K562 (cell line): Measurements from ENCODE around the gene UGT1A9. TPM values are rescaled to one million over a fixed set of nuclear protein-coding genes. Genes with fewer than 3 reads are reported as not detected.

ENCODE experiments used
- ATAC-seq: fragments of 200-7000 bp; cut with Tn5 transposase; 3 replicates; pipeline ENCODE4 v1.9.1; 2020; ENCODE audit warnings: moderate library complexity
- BruUV-seq: library from RNA; stranded (reverse); fragments of 400-500 nt; replicated peaks from 2 replicates; lab custom pipeline; 2021; lab: Mats Ljungman, UMichigan
- CTCF ChIA-PET: fragments of 300-600 bp; formaldehyde crosslinking; extraction: SDS; loops from one replicate; lab custom pipeline; 2021; ENCODE audit warnings: low intra/inter-chr PET ratio; lab: Yijun Ruan, JAX
- POLR2A ChIA-PET: fragments of 300-600, 350-650 bp; sonication (Branson Sonifier 250); formaldehyde crosslinking; extraction: SDS; loops from one replicate; lab custom pipeline; 2021; ENCODE audit warnings: antibody characterized with exemption, inconsistent platforms; lab: Yijun Ruan, JAX
- DNase-seq, 4 experiments: peaks; one replicate each; pipeline versions ENCODE4 v3.0.0 to v3.0.0-alpha.2; 2011 to 2018; ENCODE audit warnings: low spot score in 3 of 4, mixed read lengths in 3 of 4; ENCODE audit errors: extremely low read depth in 1 of 4
- FAIRE-seq: peaks from 2 replicates; lab custom pipeline; 2011; peaks lifted over from hg19 to GRCh38; lab: Jason Lieb, UNC
- H2AFZ ChIP-seq: 2 replicates; pipeline ENCODE4 v1.6.0; 2011; ENCODE audit warnings: low read depth, low read length, control low read depth, inconsistent platforms
- H3K27ac ChIP-seq: fragments of 200-600 bp; 3 replicates; pipeline ENCODE4 v1.8.0; 2011; ENCODE audit warnings: low read depth, mild to moderate bottlenecking, control low read depth, inconsistent platforms, low read length, moderate library complexity, mixed read lengths; ENCODE audit errors: extremely low read depth
- H3K27me3 ChIP-seq, 2 experiments: fragments of 300-600 bp in 1 of 2; 2 replicates in 1 of 2; 3 replicates in 1 of 2; pipeline versions ENCODE4 v1.6.0 to v1.8.0; 2011; ENCODE audit warnings: inconsistent platforms in 2 of 2, low read length in 2 of 2, mild to moderate bottlenecking in 1 of 2, mixed read lengths in 1 of 2, moderate library complexity in 1 of 2; ENCODE audit not compliant: control insufficient read depth in 2 of 2, insufficient read depth in 2 of 2
- H3K36me3 ChIP-seq: fragments of 300-600 bp; 3 replicates; pipeline ENCODE4 v1.8.0; 2011; ENCODE audit warnings: mild to moderate bottlenecking, low read length, inconsistent platforms; ENCODE audit not compliant: control insufficient read depth, insufficient read depth
- H3K4me1 ChIP-seq, 2 experiments: fragments of 200-600 bp in 1 of 2; replicated peaks in 1 of 2; 2 replicates in 1 of 2; 3 replicates in 1 of 2; pipeline versions ENCODE4 v1.5.1 to v1.8.0; 2011; ENCODE audit warnings: inconsistent platforms in 2 of 2, low read length in 2 of 2, mild to moderate bottlenecking in 1 of 2, mixed read lengths in 1 of 2, moderate library complexity in 1 of 2; ENCODE audit not compliant: control insufficient read depth in 2 of 2, insufficient read depth in 2 of 2
- H3K4me2 ChIP-seq: 2 replicates; pipeline ENCODE4 v1.6.1; 2011; ENCODE audit warnings: low read length, control low read depth, inconsistent platforms, mixed read lengths; ENCODE audit not compliant: insufficient read depth
- H3K4me3 ChIP-seq: fragments of 200-600 bp; sonication (generic), shearing (Covaris generic); 2 replicates; pipeline ENCODE4 v1.5.1; 2016; ENCODE audit warnings: control low read depth, inconsistent platforms
- H3K79me2 ChIP-seq: fragments of 200-600 bp; 3 replicates; pipeline ENCODE4 v1.8.0; 2011; ENCODE audit warnings: low read length, inconsistent platforms; ENCODE audit not compliant: control insufficient read depth, insufficient read depth
- H3K9ac ChIP-seq, 2 experiments: 2 replicates each; pipeline versions ENCODE4 v1.6.0 to v1.6.1; 2011; ENCODE audit warnings: low read depth in 2 of 2, low read length in 2 of 2, control low read depth in 1 of 2, inconsistent platforms in 1 of 2, mild to moderate bottlenecking in 1 of 2, mixed read lengths in 1 of 2; ENCODE audit not compliant: insufficient read depth in 1 of 2
- H3K9me1 ChIP-seq: one replicate; pipeline ENCODE4 v1.6.0; 2011; ENCODE audit warnings: inconsistent platforms, mild to moderate bottlenecking, low read length, moderate library complexity; ENCODE audit not compliant: control insufficient read depth, insufficient read depth
- H3K9me3 ChIP-seq: replicated peaks from 2 replicates; pipeline ENCODE4 v1.5.1; 2011; ENCODE audit warnings: low read depth, low read length, inconsistent platforms; ENCODE audit not compliant: control insufficient read depth, insufficient read depth
- H4K20me1 ChIP-seq: replicated peaks from 2 replicates; pipeline ENCODE4 v1.6.1; 2011; ENCODE audit warnings: low read length, inconsistent platforms, mixed read lengths; ENCODE audit not compliant: control insufficient read depth, insufficient read depth
- ARHGAP35 ChIP-seq: fragments of 450-650 bp; IDR thresholded peaks from 2 replicates; pipeline ENCODE4 v1.6.1; 2018; ENCODE audit not compliant: partially characterized antibody
- BACH1 ChIP-seq: fragments of 200-800 bp; sonication (Bioruptor generic); IDR thresholded peaks from 2 replicates; pipeline ENCODE4 v1.6.1; 2016; ENCODE audit warnings: missing genetic modification characterization, missing compliant biosample characterization
- CREB5 ChIP-seq: fragments of 250-450 bp; sonication (Bioruptor Pico); IDR thresholded peaks from 2 replicates; pipeline ENCODE4 v1.5.0; 2020; ENCODE audit warnings: mild to moderate bottlenecking
- KDM1A ChIP-seq, 2 experiments: fragments of 450-650 bp; IDR thresholded peaks; 2 replicates each; pipeline ENCODE4 v1.6.1; 2016; ENCODE audit warnings: mild to moderate bottlenecking in 2 of 2
- MAX ChIP-seq: sonication (generic); formaldehyde crosslinking; IDR thresholded peaks from 2 replicates; pipeline ENCODE4 v1.9.0; 2022; ENCODE audit warnings: mild to moderate bottlenecking, missing genetic modification reagents
- MCM2 ChIP-seq: fragments of 450-650 bp; IDR thresholded peaks from 2 replicates; pipeline ENCODE4 v1.6.1; 2017; ENCODE audit warnings: low read depth, mild to moderate bottlenecking
- PCBP1 ChIP-seq: fragments of 200-400 bp; formaldehyde crosslinking; IDR thresholded peaks from 2 replicates; pipeline ENCODE4 v1.6.1; 2018; ENCODE audit warnings: mild to moderate bottlenecking, low read depth, low read length; ENCODE audit not compliant: poor library complexity, severe bottlenecking
- RAD51 ChIP-seq: fragments of 450-650 bp; IDR thresholded peaks from 2 replicates; pipeline ENCODE4 v1.7.1; 2016; ENCODE audit warnings: low read depth, mild to moderate bottlenecking, borderline replicate concordance
- RNF2 ChIP-seq: sonication (generic); IDR thresholded peaks from 2 replicates; pipeline ENCODE4 v1.6.1; 2016
- TARDBP ChIP-seq: fragments of 450-650 bp; IDR thresholded peaks from 2 replicates; pipeline ENCODE4 v1.6.1; 2016
- ZNF175 ChIP-seq: fragments of 200-800 bp; sonication (Bioruptor generic); IDR thresholded peaks from 2 replicates; pipeline ENCODE4 v1.6.1; 2016; ENCODE audit warnings: low read depth, mild to moderate bottlenecking, missing genetic modification characterization, missing compliant biosample characterization
- ZNF354B ChIP-seq: fragments of 250-450 bp; sonication (Bioruptor Pico); IDR thresholded peaks from 2 replicates; pipeline ENCODE4 v1.4.0; 2020
- ZNF586 ChIP-seq: fragments of 450-650 bp; formaldehyde crosslinking; conservative IDR thresholded peaks from 2 replicates; pipeline ENCODE4 v1.4.0; 2020; ENCODE audit warnings: mild to moderate bottlenecking, moderate library complexity
- ZNF75A ChIP-seq: fragments of 450-650 bp; formaldehyde crosslinking; IDR thresholded peaks from 2 replicates; pipeline ENCODE4 v1.4.0; 2020; ENCODE audit warnings: mild to moderate bottlenecking
- ZSCAN29 ChIP-seq: fragments of 450-650 bp; IDR thresholded peaks from 2 replicates; pipeline ENCODE4 v1.6.1; 2017
- WGBS: fragments of 100-300 bp; shearing (Covaris generic); methylation state at CpG from one replicate; pipeline ENCODE4 v1.1.6; 2016; ENCODE audit warnings: low coverage, mixed read lengths; ENCODE audit not compliant: insufficient coverage; ENCODE audit errors: missing lambda C conversion rate; 5-methylcytosine and 5-hydroxymethylcytosine counted together
- in situ Hi-C: fragments of 300-500 bp; cut with MboI; formaldehyde crosslinking; loops from 4 replicates; pipeline ENCODE4 v1.15.0; 2018; ENCODE audit warnings: inconsistent platforms, mixed read lengths
- intact Hi-C: fragments of 100-400 bp; cut with micrococcal nuclease; formaldehyde crosslinking; loops from 2 replicates; pipeline ENCODE4 v1.14.2; 2022
- polyA plus RNA-seq, 8 experiments: library from polyadenylated mRNA; depleted of rRNA in 4 of 8; stranded (reverse) in 5 of 8; unstranded in 3 of 8; fragments of >200 nt; fragmentation: Nextera tagmentation in 2 of 8; fragmentation: Illumina TruSeq in 1 of 8; extraction: Ambion mirVana in 2 of 8; extraction: Trizol in 1 of 8; gene quantifications; 2 replicates each; pipeline versions ENCODE4 v1.2.1 to v1.2.3, GENCODE V29; 2011 to 2014; ENCODE audit warnings: inconsistent platforms in 1 of 8, missing spikeins in 1 of 8
- total RNA-seq, 7 experiments: library from RNA; depleted of rRNA in 6 of 7; stranded (reverse); fragments of >200 nt in 6 of 7; fragmentation: Illumina TruSeq in 2 of 7; extraction: Trizol in 2 of 7; gene quantifications; 2 replicates each; pipeline versions ENCODE4 v1.2.1 to v1.2.3, GENCODE V29; 2011 to 2021; ENCODE audit warnings: low replicate concordance in 1 of 7
- TF ChIP-seq, protein P1 (sequence below), 3 experiments: fragments of 200-800 bp in 1 of 3; fragments of 250-450 bp in 1 of 3; fragments of 450-650 bp in 1 of 3; sonication (Bioruptor Pico) in 1 of 3; sonication (Bioruptor generic) in 1 of 3; formaldehyde crosslinking in 1 of 3; IDR thresholded peaks; 2 replicates each; pipeline versions ENCODE4 v1.6.1 to v1.8.0; 2016 to 2022; ENCODE audit warnings: mild to moderate bottlenecking in 2 of 3, missing genetic modification characterization in 2 of 3, missing compliant biosample characterization in 1 of 3, moderate library complexity in 1 of 3
- TF ChIP-seq, protein P2 (sequence below): fragments of 450-650 bp; formaldehyde crosslinking; IDR thresholded peaks from 2 replicates; pipeline ENCODE4 v1.4.0; 2020; ENCODE audit warnings: mild to moderate bottlenecking, mixed read lengths

UGT1A9 gene
- total and polyA plus RNA-seq, 9 of the 15 experiments (the other 6 are each of a cell fraction or from before 2014, with no cell fraction given), result 0.09 TPM; not detected in 8

DNA sequence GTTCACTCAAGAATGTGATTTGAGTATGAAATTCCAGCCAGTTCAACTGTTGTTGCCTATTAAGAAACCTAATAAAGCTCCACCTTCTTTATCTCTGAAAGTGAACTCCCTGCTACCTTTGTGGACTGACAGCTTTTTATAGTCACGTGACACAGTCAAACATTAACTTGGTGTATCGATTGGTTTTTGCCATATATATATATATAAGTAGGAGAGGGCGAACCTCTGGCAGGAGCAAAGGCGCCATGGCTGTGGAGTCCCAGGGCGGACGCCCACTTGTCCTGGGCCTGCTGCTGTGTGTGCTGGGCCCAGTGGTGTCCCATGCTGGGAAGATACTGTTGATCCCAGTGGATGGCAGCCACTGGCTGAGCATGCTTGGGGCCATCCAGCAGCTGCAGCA lies 88.3 kb downstream of the UGT1A9 start, which contains the start of gene UGT1A1:
Gene UGT1A1 (plus strand): TSS at position 228 of the 400 bp plus-strand sequence. CDS start 18 bp downstream, at position 246.
- Histone ChIP-seq H4K20me1 (no peaks in the 10 kb centered on the region), H3K4me3 (no peak within 1 kb of the TSS), H3K27me3 (peaks cover 0 to 13% of the 10 kb centered on the region in 2 experiments; a peak in 2 of 5 replicates), H3K27ac (no peak within 1 kb of the TSS), H3K36me3 (no peaks in the 10 kb centered on the region), H3K9ac (no peak within 1 kb of the TSS)
- ChIA-PET POLR2A (interaction anchor here (0.5 to 0.7 kb wide), 3 partner anchors 11 to 42 kb away, joined by 3 to 4 read pairs (median 4); no protein-coding TSS in a partner anchor), CTCF (no interaction called here)
- DNase-seq, result no peak
- 2% methylated on average over 6 of the region's 6 CpGs for WGBS
- BruUV-seq, result no TSS peak
- in situ Hi-C loops, result no loop called here
- no peak for TF ChIP-seq ZNF586 (CRISPR knock-in tag)
- TF ChIP-seq RAD51, result peak; percentile 65
- TF ChIP-seq RNF2, result no peak
- no peak for TF ChIP-seq CREB5 (CRISPR knock-in tag)
- TF ChIP-seq PCBP1, result no peak
- TF ChIP-seq ZNF175, result no peak
- TF ChIP-seq ZNF75A (CRISPR knock-in tag), result no peak
- TF ChIP-seq KDM1A (IDR thresholded peaks at IDR 0.05), result no peak
- no peak for TF ChIP-seq ZSCAN29
- no peak for TF ChIP-seq TARDBP
- TF ChIP-seq ZNF354B (CRISPR knock-in tag), result no peak
- TF ChIP-seq, protein P1, sequence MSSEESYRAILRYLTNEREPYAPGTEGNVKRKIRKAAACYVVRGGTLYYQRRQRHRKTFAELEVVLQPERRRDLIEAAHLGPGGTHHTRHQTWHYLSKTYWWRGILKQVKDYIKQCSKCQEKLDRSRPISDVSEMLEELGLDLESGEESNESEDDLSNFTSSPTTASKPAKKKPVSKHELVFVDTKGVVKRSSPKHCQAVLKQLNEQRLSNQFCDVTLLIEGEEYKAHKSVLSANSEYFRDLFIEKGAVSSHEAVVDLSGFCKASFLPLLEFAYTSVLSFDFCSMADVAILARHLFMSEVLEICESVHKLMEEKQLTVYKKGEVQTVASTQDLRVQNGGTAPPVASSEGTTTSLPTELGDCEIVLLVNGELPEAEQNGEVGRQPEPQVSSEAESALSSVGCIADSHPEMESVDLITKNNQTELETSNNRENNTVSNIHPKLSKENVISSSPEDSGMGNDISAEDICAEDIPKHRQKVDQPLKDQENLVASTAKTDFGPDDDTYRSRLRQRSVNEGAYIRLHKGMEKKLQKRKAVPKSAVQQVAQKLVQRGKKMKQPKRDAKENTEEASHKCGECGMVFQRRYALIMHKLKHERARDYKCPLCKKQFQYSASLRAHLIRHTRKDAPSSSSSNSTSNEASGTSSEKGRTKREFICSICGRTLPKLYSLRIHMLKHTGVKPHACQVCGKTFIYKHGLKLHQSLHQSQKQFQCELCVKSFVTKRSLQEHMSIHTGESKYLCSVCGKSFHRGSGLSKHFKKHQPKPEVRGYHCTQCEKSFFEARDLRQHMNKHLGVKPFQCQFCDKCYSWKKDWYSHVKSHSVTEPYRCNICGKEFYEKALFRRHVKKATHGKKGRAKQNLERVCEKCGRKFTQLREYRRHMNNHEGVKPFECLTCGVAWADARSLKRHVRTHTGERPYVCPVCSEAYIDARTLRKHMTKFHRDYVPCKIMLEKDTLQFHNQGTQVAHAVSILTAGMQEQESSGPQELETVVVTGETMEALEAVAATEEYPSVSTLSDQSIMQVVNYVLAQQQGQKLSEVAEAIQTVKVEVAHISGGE (CRISPR knock-in tag; IDR thresholded peaks at IDR 0.05), result no peak
- TF ChIP-seq MAX (CRISPR knock-in tag), result no peak
- TF ChIP-seq MCM2, result no peak
- no peak for TF ChIP-seq ARHGAP35
- no peak for TF ChIP-seq BACH1
- TF ChIP-seq, protein P2, sequence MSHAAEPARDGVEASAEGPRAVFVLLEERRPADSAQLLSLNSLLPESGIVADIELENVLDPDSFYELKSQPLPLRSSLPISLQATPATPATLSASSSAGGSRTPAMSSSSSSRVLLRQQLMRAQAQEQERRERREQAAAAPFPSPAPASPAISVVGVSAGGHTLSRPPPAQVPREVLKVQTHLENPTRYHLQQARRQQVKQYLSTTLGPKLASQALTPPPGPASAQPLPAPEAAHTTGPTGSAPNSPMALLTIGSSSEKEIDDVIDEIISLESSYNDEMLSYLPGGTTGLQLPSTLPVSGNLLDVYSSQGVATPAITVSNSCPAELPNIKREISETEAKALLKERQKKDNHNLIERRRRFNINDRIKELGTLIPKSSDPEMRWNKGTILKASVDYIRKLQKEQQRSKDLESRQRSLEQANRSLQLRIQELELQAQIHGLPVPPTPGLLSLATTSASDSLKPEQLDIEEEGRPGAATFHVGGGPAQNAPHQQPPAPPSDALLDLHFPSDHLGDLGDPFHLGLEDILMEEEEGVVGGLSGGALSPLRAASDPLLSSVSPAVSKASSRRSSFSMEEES (CRISPR knock-in tag), result peak; percentile 84
- TF ChIP-seq, all 486 proteins: peak for 2
- ATAC-seq (no peak), FAIRE-seq (no peak)
- intact Hi-C loops, result no loop called here
- Histone ChIP-seq H2AFZ (no peak within 1 kb of the TSS), H3K9me3 (no peaks in the 10 kb centered on the region), H3K79me2 (no peaks in the 10 kb centered on the region), H3K9me1 (no peaks in the 10 kb centered on the region), H3K4me1 (peaks cover 0 to 3% of the 10 kb centered on the region in 2 experiments; a peak in 2 of 5 replicates), H3K4me2 (no peak within 1 kb of the TSS)
